Mucosa of descending colon (tissue), 3 donors: ENCODE data around the gene LPCAT1. TPM values are rescaled to one million over a fixed set of nuclear protein-coding genes. Genes with fewer than 3 reads are reported as not detected.

ENCODE experiments used
- ATAC-seq: fragments of 200-7000 bp; cut with Tn5 transposase; one replicate; pipeline ENCODE4 v1.9.1; 2020; ENCODE audit warnings: mild to moderate bottlenecking, moderate library complexity
- DNase-seq, 3 donors: peaks; one replicate each; pipeline ENCODE4 v3.0.0-alpha.2; 2020
- H3K36me3 ChIP-seq: fragments of 200-600 bp; one replicate; pipeline ENCODE4 v1.8.0; 2021; ENCODE audit warnings: low read depth, mild to moderate bottlenecking
- H3K4me1 ChIP-seq: fragments of 200-600 bp; one replicate; pipeline ENCODE4 v1.8.0; 2021; ENCODE audit warnings: low read depth, mild to moderate bottlenecking
- H3K4me3 ChIP-seq: fragments of 200-600 bp; one replicate; pipeline ENCODE4 v1.8.0; 2021; ENCODE audit warnings: mild to moderate bottlenecking
- H3K9me3 ChIP-seq: fragments of 200-600 bp; one replicate; pipeline ENCODE4 v1.8.0; 2021; ENCODE audit warnings: mild to moderate bottlenecking
- CTCF ChIP-seq: fragments of 200-600 bp; IDR thresholded peaks from one replicate; pipeline ENCODE4 v1.8.0; 2022; ENCODE audit warnings: antibody characterized with exemption, mild to moderate bottlenecking
- intact Hi-C, 2 donors: fragments of 100-400 bp; cut with DNase I in 1 of 2; cut with micrococcal nuclease in 1 of 2; formaldehyde crosslinking; loops; one replicate each; pipeline versions ENCODE4 v1.11.0 to v1.11.1; 2022; cut with DNase I, micrococcal nuclease
- total RNA-seq, 3 donors: library from RNA; stranded (reverse); fragmentation: NEBNext Ultra II Directional in 2 of 3; extraction: Animal tissue kit (Norgen Biotek cat#: 25700) in 2 of 3; gene quantifications; one replicate each; pipeline versions ENCODE4 v1.2.1 to v1.2.4, GENCODE V29; 2021 to 2023
- donor health status: DM: no; HTN: no; CAD: no; lungs with moderate emphysema.
- donor health status: DM: no; HTN: no; CAD: no.
- donor health status: DM: no; HTN: yes; CAD: no.

Gene LPCAT1
- total RNA-seq, 3 donors from 2014 or later: 6.7 to 27.2 (median 26.0) TPM

- ATAC-seq (peak; percentile 24), DNase-seq (peak in 2 of 3 donors; percentile 15 to 19)
- Histone ChIP-seq H3K4me1 (peaks cover 5% of the 10 kb centered on the region), H3K36me3 (no peaks in the 10 kb centered on the region), H3K9me3 (no peaks in the 10 kb centered on the region), H3K4me3 (no peak overlapping the region)
- intact Hi-C loops: no loop called here
- no peak for TF ChIP-seq CTCF
Measured at GRCh38 chr5:1447671-1448361, 75.9 kb downstream of the LPCAT1 start.

- Histone ChIP-seq H3K9me3 (no peaks in the 10 kb centered on the region), H3K4me3 (no peak overlapping the region), H3K36me3 (no peaks in the 10 kb centered on the region), H3K4me1 (peaks cover 5% of the 10 kb centered on the region)
- peak in 1 of 3 donors; percentile 33 for DNase-seq
- intact Hi-C loops: no loop called here
- TF ChIP-seq CTCF: no peak
- ATAC-seq: no peak
Measured at GRCh38 chr5:1446602-1447343, 77.0 kb downstream of the LPCAT1 start.

- intact Hi-C loops: no loop called here
- Histone ChIP-seq H3K4me3 (no peak overlapping the region), H3K36me3 (no peaks in the 10 kb centered on the region), H3K9me3 (no peaks in the 10 kb centered on the region), H3K4me1 (peaks cover 5% of the 10 kb centered on the region)
- TF ChIP-seq CTCF: no peak
- DNase-seq (no peak), ATAC-seq (peak; percentile 13)
Measured at GRCh38 chr5:1445689-1446601, 77.8 kb downstream of the LPCAT1 start.

GRCh38 chr5:1445313-1445688 lies 78.5 kb downstream of the LPCAT1 start, which contains the start of gene SLC6A3:
TSS of gene SLC6A3 (minus strand) at chr5:1445440. CDS start at chr5:1443197, 2,243 bp downstream.
- no peaks in the 10 kb centered on the region for H3K9me3 ChIP-seq
- intact Hi-C loops: no loop called here
- TF ChIP-seq CTCF: no peak
- no peaks in the 10 kb centered on the region for H3K36me3 ChIP-seq
- H3K4me1 ChIP-seq: peaks cover 5% of the 10 kb centered on the region
- H3K4me3 ChIP-seq: no peak within 1 kb of the TSS
- peak; percentile 27 to 52 (median 41) for DNase-seq
- peak; percentile 44 for ATAC-seq

GRCh38 chr5:1444361-1445189 lies 79.2 kb downstream of the LPCAT1 start:
- no peaks in the 10 kb centered on the region for H3K36me3 ChIP-seq
- intact Hi-C loops: no loop called here
- peaks cover 5% of the 10 kb centered on the region for H3K4me1 ChIP-seq
- H3K4me3 ChIP-seq: no peak overlapping the region
- no peaks in the 10 kb centered on the region for H3K9me3 ChIP-seq
- no peak for TF ChIP-seq CTCF
- DNase-seq (peak in 1 of 3 donors; percentile 46), ATAC-seq (no peak)
